Left ventricle myocardium inferior (tissue), 1 donor: Measurements from ENCODE around the gene LIPA. TPM values are rescaled to one million over a fixed set of nuclear protein-coding genes. Genes with fewer than 3 reads are reported as not detected.
"Not testable (repeated sequence)": the region's sequence is repeated elsewhere in the genome, so short reads cannot be mapped to it uniquely, and the experiment has no call there.

Experiments
- DNase-seq: peaks from one replicate; pipeline ENCODE4 v3.0.0-alpha.2; 2020
- H3K27ac ChIP-seq: fragments of 200-600 bp; replicated peaks from 2 replicates; pipeline ENCODE4 v1.8.0; 2021
- H3K27me3 ChIP-seq: fragments of 200-600 bp; 2 replicates; pipeline ENCODE4 v1.8.0; 2021; ENCODE audit warnings: low read depth
- H3K36me3 ChIP-seq: fragments of 200-600 bp; 2 replicates; pipeline ENCODE4 v1.8.0; 2021
- H3K4me1 ChIP-seq: fragments of 200-600 bp; 2 replicates; pipeline ENCODE4 v1.8.0; 2021
- H3K4me3 ChIP-seq: fragments of 200-600 bp; 2 replicates; pipeline ENCODE4 v1.8.0; 2021; ENCODE audit warnings: mild to moderate bottlenecking, moderate library complexity
- H3K9me3 ChIP-seq: fragments of 200-600 bp; replicated peaks from 2 replicates; pipeline ENCODE4 v1.8.0; 2021
- intact Hi-C: fragments of 100-400 bp; cut with micrococcal nuclease; formaldehyde crosslinking; loops from one replicate; pipeline ENCODE4 v1.11.0; 2022
- total RNA-seq: library from RNA; stranded (reverse); fragmentation: NEBNext Ultra II Directional; extraction: Animal tissue kit (Norgen Biotek cat#: 25700); gene quantifications from one replicate; pipeline ENCODE4 v1.2.1, GENCODE V29; 2021
- TF ChIP-seq, protein P1 (sequence below): fragments of 200-600 bp; IDR thresholded peaks from 2 replicates; pipeline ENCODE4 v1.8.0; 2021; ENCODE audit warnings: antibody characterized with exemption, mild to moderate bottlenecking, borderline replicate concordance
- donor health status: DM: no; HTN: yes; CAD: no; lungs with severe emphysema.

The LIPA gene
- total RNA-seq, 1 donor from 2014 or later: 12.8 TPM

DNA sequence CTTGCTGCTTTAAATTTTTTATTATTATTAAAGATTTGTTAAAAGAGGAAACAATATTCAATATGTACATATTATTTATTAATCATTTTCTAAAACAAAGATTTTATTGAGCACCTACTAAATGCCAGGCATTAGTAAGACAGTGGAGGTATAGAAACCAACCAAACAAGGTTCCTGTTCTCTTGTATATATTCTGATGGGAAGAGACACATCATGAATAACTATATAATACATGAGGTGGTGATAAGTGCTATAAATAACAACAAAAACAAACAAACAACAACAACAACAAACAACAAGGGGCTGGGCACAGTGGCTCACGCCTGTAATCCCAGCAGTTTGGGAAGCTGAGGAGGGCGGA lies 630 bp upstream of the LIPA start:
- intact Hi-C loops: no loop called here
- H3K9me3 ChIP-seq: no peaks in the 10 kb centered on the region
- peak overlapping the region; percentile 95 for H3K4me3 ChIP-seq
- no peaks in the 10 kb centered on the region for H3K27me3 ChIP-seq
- H3K27ac ChIP-seq: peak overlapping the region; percentile 85
- peaks cover 15% of the 10 kb centered on the region for H3K4me1 ChIP-seq
- DNase-seq: no peak
- H3K36me3 ChIP-seq: no peaks in the 10 kb centered on the region
- TF ChIP-seq, protein P1, sequence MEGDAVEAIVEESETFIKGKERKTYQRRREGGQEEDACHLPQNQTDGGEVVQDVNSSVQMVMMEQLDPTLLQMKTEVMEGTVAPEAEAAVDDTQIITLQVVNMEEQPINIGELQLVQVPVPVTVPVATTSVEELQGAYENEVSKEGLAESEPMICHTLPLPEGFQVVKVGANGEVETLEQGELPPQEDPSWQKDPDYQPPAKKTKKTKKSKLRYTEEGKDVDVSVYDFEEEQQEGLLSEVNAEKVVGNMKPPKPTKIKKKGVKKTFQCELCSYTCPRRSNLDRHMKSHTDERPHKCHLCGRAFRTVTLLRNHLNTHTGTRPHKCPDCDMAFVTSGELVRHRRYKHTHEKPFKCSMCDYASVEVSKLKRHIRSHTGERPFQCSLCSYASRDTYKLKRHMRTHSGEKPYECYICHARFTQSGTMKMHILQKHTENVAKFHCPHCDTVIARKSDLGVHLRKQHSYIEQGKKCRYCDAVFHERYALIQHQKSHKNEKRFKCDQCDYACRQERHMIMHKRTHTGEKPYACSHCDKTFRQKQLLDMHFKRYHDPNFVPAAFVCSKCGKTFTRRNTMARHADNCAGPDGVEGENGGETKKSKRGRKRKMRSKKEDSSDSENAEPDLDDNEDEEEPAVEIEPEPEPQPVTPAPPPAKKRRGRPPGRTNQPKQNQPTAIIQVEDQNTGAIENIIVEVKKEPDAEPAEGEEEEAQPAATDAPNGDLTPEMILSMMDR: no peak

- H3K36me3 ChIP-seq: no peaks in the 10 kb centered on the region
- intact Hi-C loops: no loop called here
- peak overlapping the region; percentile 85 for H3K27ac ChIP-seq
- DNase-seq: no peak
- H3K27me3 ChIP-seq: no peaks in the 10 kb centered on the region
- TF ChIP-seq, protein P1: no peak
- H3K4me1 ChIP-seq: peaks cover 15% of the 10 kb centered on the region
- H3K9me3 ChIP-seq: no peaks in the 10 kb centered on the region
- H3K4me3 ChIP-seq: peak overlapping the region; percentile 95
Observed at GRCh38 chr10:89250865-89251408, 638 bp downstream of the LIPA start.

DNA sequence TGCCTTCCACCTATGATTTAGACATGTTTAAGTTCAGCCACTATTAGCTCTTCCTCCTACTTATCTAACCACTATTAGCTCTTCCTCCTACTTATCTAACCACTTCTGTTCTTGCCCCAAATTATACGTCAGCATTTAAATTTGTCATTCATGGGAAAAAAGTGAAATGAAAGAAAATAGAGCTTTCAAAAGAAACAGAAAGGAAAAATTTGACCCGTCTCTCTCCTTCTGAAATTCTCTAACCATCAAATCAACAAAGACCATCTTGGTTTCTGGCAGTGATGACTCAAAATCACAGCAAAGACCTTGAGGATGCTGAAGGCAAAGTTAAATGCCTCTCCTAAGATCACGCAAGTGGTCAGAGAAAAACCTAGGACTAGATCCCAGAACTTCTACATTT lies 2.6 kb downstream of the LIPA start:
- Histone ChIP-seq H3K27ac (no peak overlapping the region), H3K27me3 (no peaks in the 10 kb centered on the region), H3K4me3 (no peak overlapping the region)

GRCh38 chr10:89247623-89248022 lies 4.0 kb downstream of the LIPA start:
- DNase-seq, H3K27me3 ChIP-seq, H3K4me3 ChIP-seq, intact Hi-C loops, H3K9me3 ChIP-seq, H3K36me3 ChIP-seq, H3K27ac ChIP-seq: not testable (repeated sequence)
- H3K4me1 ChIP-seq: peaks cover 22% of the 10 kb centered on the region

More for the DNA sequence above, 2.6 kb downstream of the LIPA start:
- no peaks in the 10 kb centered on the region for H3K36me3 ChIP-seq
- TF ChIP-seq, protein P1: no peak
- intact Hi-C loops: no loop called here
- no peak for DNase-seq
- H3K9me3 ChIP-seq: no peaks in the 10 kb centered on the region
- peaks cover 15% of the 10 kb centered on the region for H3K4me1 ChIP-seq

DNA sequence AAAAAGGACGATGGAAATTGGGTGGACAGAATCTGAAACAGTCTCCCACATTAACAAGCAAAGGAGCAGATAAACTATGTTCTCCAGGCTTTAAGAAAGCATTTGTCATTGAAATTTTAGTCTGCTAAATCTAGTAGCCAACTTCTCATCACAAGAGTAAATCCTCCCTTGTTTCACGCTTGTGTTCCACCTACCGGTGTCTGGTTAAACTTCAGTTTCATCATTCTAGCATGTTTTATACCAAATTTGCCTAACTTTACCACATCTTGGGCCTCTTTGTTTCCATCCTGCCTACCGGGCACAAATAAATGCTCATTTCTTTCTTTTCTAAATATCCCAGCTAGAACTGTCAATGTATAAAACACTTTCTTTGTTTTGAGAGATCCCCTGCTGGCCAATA lies 5.8 kb downstream of the LIPA start:
- Histone ChIP-seq H3K4me3 (no peak overlapping the region), H3K27ac (no peak overlapping the region), H3K9me3 (no peaks in the 10 kb centered on the region), H3K36me3 (no peaks in the 10 kb centered on the region), H3K4me1 (peaks cover 31% of the 10 kb centered on the region), H3K27me3 (no peaks in the 10 kb centered on the region)
- TF ChIP-seq, protein P1: no peak
- DNase-seq: no peak
- intact Hi-C loops: no loop called here

GRCh38 chr10:89242840-89243568 lies 8.6 kb downstream of the LIPA start:
- peaks cover 14% of the 10 kb centered on the region for H3K36me3 ChIP-seq
- peak overlapping the region; percentile 6 for H3K27ac ChIP-seq
- H3K27me3 ChIP-seq: no peaks in the 10 kb centered on the region
- intact Hi-C loops: no loop called here
- TF ChIP-seq, protein P1: no peak
- H3K4me3 ChIP-seq: no peak overlapping the region
- peaks cover 41% of the 10 kb centered on the region for H3K4me1 ChIP-seq
- H3K9me3 ChIP-seq: no peaks in the 10 kb centered on the region
- no peak for DNase-seq
